ES-I3 (cell line): Measurements from ENCODE around the gene GPR55.

Experiments
- H3K36me3 ChIP-seq: 2 replicates; pipeline ENCODE4 v1.6.1; 2013; ENCODE audit warnings: mild to moderate bottlenecking, low read length, control low read depth, moderate library complexity; ENCODE audit not compliant: insufficient read depth
- H3K4me1 ChIP-seq: 2 replicates; pipeline ENCODE4 v1.6.1; 2013; ENCODE audit warnings: mild to moderate bottlenecking, control low read depth, low read length; ENCODE audit not compliant: insufficient read depth
- H3K9ac ChIP-seq: 2 replicates; pipeline ENCODE4 v1.6.1; 2013; ENCODE audit warnings: low read depth, mild to moderate bottlenecking, low read length, moderate library complexity
- H3K9me3 ChIP-seq: 2 replicates; pipeline ENCODE4 v1.6.1; 2013; ENCODE audit warnings: mild to moderate bottlenecking, low read length, moderate library complexity; ENCODE audit not compliant: control insufficient read depth, insufficient read depth

GPR55 gene

GRCh38 chr2:230908595-230909191 is 16.3 kb downstream of the GPR55 start:
- H3K9ac ChIP-seq = no peak overlapping the region
- no peaks in the 10 kb centered on the region for H3K9me3 ChIP-seq
- no peaks in the 10 kb centered on the region for H3K36me3 ChIP-seq
- peaks cover 27% of the 10 kb centered on the region for H3K4me1 ChIP-seq

GRCh38 chr2:230908092-230908594 is 16.9 kb downstream of the GPR55 start:
- H3K9ac ChIP-seq = no peak overlapping the region
- H3K4me1 ChIP-seq = peaks cover 29% of the 10 kb centered on the region
- no peaks in the 10 kb centered on the region for H3K9me3 ChIP-seq
- H3K36me3 ChIP-seq = no peaks in the 10 kb centered on the region

GRCh38 chr2:230907361-230908091 is 17.5 kb downstream of the GPR55 start:
- Histone ChIP-seq H3K9ac (no peak overlapping the region), H3K4me1 (peaks cover 33% of the 10 kb centered on the region), H3K36me3 (no peaks in the 10 kb centered on the region), H3K9me3 (no peaks in the 10 kb centered on the region)

GRCh38 chr2:230906471-230907230 is 18.4 kb downstream of the GPR55 start:
- peaks cover 33% of the 10 kb centered on the region for H3K4me1 ChIP-seq
- no peaks in the 10 kb centered on the region for H3K36me3 ChIP-seq
- H3K9ac ChIP-seq = no peak overlapping the region
- no peaks in the 10 kb centered on the region for H3K9me3 ChIP-seq

- H3K4me1 ChIP-seq = peaks cover 33% of the 10 kb centered on the region
- H3K9ac ChIP-seq = no peak overlapping the region
- H3K9me3 ChIP-seq = no peaks in the 10 kb centered on the region
- no peaks in the 10 kb centered on the region for H3K36me3 ChIP-seq
Observed at GRCh38 chr2:230905448-230906421, 19.3 kb downstream of the GPR55 start.

GRCh38 chr2:230904856-230905447 is 20.1 kb downstream of the GPR55 start:
- Histone ChIP-seq H3K9ac (no peak overlapping the region), H3K9me3 (no peaks in the 10 kb centered on the region), H3K36me3 (no peaks in the 10 kb centered on the region), H3K4me1 (peaks cover 33% of the 10 kb centered on the region)

GRCh38 chr2:230903231-230904150 is 21.6 kb downstream of the GPR55 start:
- Histone ChIP-seq H3K9ac (no peak overlapping the region), H3K36me3 (no peaks in the 10 kb centered on the region), H3K4me1 (peaks cover 37% of the 10 kb centered on the region)

GRCh38 chr2:230902180-230902899 is 22.7 kb downstream of the GPR55 start:
- peaks cover 29% of the 10 kb centered on the region for H3K4me1 ChIP-seq
- H3K9ac ChIP-seq = no peak overlapping the region
- H3K9me3 ChIP-seq = no peaks in the 10 kb centered on the region
- no peaks in the 10 kb centered on the region for H3K36me3 ChIP-seq

More at GRCh38 chr2:230903231-230904150, 21.6 kb downstream of the GPR55 start:
- H3K9me3 ChIP-seq = no peaks in the 10 kb centered on the region

GRCh38 chr2:230901006-230901405 is 24.0 kb downstream of the GPR55 start:
- Histone ChIP-seq H3K9ac (no peak overlapping the region), H3K4me1 (peaks cover 25% of the 10 kb centered on the region), H3K9me3 (no peaks in the 10 kb centered on the region), H3K36me3 (no peaks in the 10 kb centered on the region)

GRCh38 chr2:230900336-230900995 is 24.6 kb downstream of the GPR55 start:
- Histone ChIP-seq H3K9ac (no peak overlapping the region), H3K9me3 (no peaks in the 10 kb centered on the region), H3K36me3 (no peaks in the 10 kb centered on the region), H3K4me1 (peaks cover 19% of the 10 kb centered on the region)

- Histone ChIP-seq H3K9ac (no peak overlapping the region), H3K36me3 (no peaks in the 10 kb centered on the region), H3K9me3 (no peaks in the 10 kb centered on the region), H3K4me1 (peaks cover 19% of the 10 kb centered on the region)
Observed at GRCh38 chr2:230899786-230900185, 25.3 kb downstream of the GPR55 start.

GRCh38 chr2:230899287-230899686 is 25.8 kb downstream of the GPR55 start:
- H3K36me3 ChIP-seq = no peaks in the 10 kb centered on the region
- H3K9me3 ChIP-seq = no peaks in the 10 kb centered on the region
- H3K9ac ChIP-seq = no peak overlapping the region
- peaks cover 19% of the 10 kb centered on the region for H3K4me1 ChIP-seq
